GM12878 (cell line): ENCODE results near the gene EYS.

Source experiments
- CHD1 ChIP-seq: IDR thresholded peaks from 2 replicates; pipeline ENCODE4 v1.6.1; 2012; ENCODE audit warnings: low read depth, low read length, improper control_type of control experiment
- EP300 ChIP-seq, 2 experiments: fragments of 150-350 bp in 1 of 2; IDR thresholded peaks; 2 replicates each; pipeline ENCODE4 v1.6.1; 2011 to 2012; ENCODE audit warnings: low read depth in 2 of 2, low read length in 2 of 2, borderline replicate concordance in 1 of 2, improper control_type of control experiment in 1 of 2, inconsistent platforms in 1 of 2; ENCODE audit not compliant: control insufficient read depth in 1 of 2
- FOS ChIP-seq: IDR thresholded peaks from 3 replicates; pipeline ENCODE4 v1.6.1; 2011; ENCODE audit warnings: borderline replicate concordance; ENCODE audit not compliant: insufficient read length; ENCODE audit errors: extremely low read depth
- FOXK2 ChIP-seq: fragments of 450-650 bp; IDR thresholded peaks from 2 replicates; pipeline ENCODE4 v1.6.1; 2017; ENCODE audit warnings: mild to moderate bottlenecking, moderate library complexity
- IKZF2 ChIP-seq, 2 experiments: fragments of 450-650 bp; IDR thresholded peaks; 2 replicates each; pipeline ENCODE4 v1.6.1; 2017; ENCODE audit warnings: mild to moderate bottlenecking in 2 of 2, moderate library complexity in 2 of 2
- POLR2A ChIP-seq: IDR thresholded peaks from 2 replicates; pipeline ENCODE4 v1.6.1; 2011; ENCODE audit warnings: low read depth, mild to moderate bottlenecking, low read length
- POLR2AphosphoS5 ChIP-seq: IDR thresholded peaks from 2 replicates; pipeline ENCODE4 v1.6.1; 2011; ENCODE audit warnings: mild to moderate bottlenecking, low read length, inconsistent platforms
- RUNX3 ChIP-seq: IDR thresholded peaks from 2 replicates; pipeline ENCODE4 v1.6.1; 2012; ENCODE audit warnings: low read length, inconsistent platforms
- SIX5 ChIP-seq: IDR thresholded peaks from 2 replicates; pipeline ENCODE4 v1.6.1; 2011; ENCODE audit warnings: mild to moderate bottlenecking, low read depth, low read length, moderate library complexity; ENCODE audit not compliant: severe bottlenecking
- SP1 ChIP-seq: IDR thresholded peaks from one replicate; pipeline ENCODE4 v1.6.1; 2011; ENCODE audit warnings: low read depth, low read length
- TF ChIP-seq, protein P1 (sequence below), 3 experiments: IDR thresholded peaks in 2 of 3; conservative IDR thresholded peaks in 1 of 3; 2 replicates each; pipeline ENCODE4 v1.5.1; 2011; ENCODE audit warnings: low read depth in 3 of 3, low read length in 3 of 3, mild to moderate bottlenecking in 3 of 3, control low read depth in 2 of 3, moderate library complexity in 2 of 3, inconsistent platforms in 1 of 3, mixed read lengths in 1 of 3; ENCODE audit not compliant: control insufficient read depth in 2 of 3, insufficient read depth in 1 of 3; ENCODE audit errors: extremely low read depth in 1 of 3

- TF ChIP-seq FOXK2 (no peak), POLR2AphosphoS5 (no peak), FOS (no peak), RUNX3 (no peak), POLR2A (no peak), SIX5 (no peak), IKZF2 (IDR thresholded peaks at IDR 0.05) (no peak), CHD1 (no peak), SP1 (no peak), EP300 (IDR thresholded peaks at IDR 0.05; ENCODE audit: borderline replicate concordance in 1 of 2, control insufficient read depth in 1 of 2, low read depth in 2 of 2, low read length in 2 of 2) (no peak)
- TF ChIP-seq, protein P1, sequence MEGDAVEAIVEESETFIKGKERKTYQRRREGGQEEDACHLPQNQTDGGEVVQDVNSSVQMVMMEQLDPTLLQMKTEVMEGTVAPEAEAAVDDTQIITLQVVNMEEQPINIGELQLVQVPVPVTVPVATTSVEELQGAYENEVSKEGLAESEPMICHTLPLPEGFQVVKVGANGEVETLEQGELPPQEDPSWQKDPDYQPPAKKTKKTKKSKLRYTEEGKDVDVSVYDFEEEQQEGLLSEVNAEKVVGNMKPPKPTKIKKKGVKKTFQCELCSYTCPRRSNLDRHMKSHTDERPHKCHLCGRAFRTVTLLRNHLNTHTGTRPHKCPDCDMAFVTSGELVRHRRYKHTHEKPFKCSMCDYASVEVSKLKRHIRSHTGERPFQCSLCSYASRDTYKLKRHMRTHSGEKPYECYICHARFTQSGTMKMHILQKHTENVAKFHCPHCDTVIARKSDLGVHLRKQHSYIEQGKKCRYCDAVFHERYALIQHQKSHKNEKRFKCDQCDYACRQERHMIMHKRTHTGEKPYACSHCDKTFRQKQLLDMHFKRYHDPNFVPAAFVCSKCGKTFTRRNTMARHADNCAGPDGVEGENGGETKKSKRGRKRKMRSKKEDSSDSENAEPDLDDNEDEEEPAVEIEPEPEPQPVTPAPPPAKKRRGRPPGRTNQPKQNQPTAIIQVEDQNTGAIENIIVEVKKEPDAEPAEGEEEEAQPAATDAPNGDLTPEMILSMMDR (IDR thresholded peaks at IDR 0.05 in 2 of 3, conservative IDR thresholded peaks at IDR 0.05 in 1 of 3; ENCODE audit: control insufficient read depth in 2 of 3, extremely low read depth in 1 of 3, insufficient read depth in 1 of 3, low read depth in 3 of 3, low read length in 3 of 3): no peak
These were observed 161.1 kb downstream of the EYS start for GRCh38 chr6:65545920-65546319.
